ENCODE results near the gene SVOP. TPM values are rescaled to one million over a fixed set of nuclear protein-coding genes. Genes with fewer than 3 reads are reported as not detected.

Gene SVOP
- total and polyA plus RNA-seq, 2 of the 4 experiments (the other 2 are of a cell fraction): not detected

DNA sequence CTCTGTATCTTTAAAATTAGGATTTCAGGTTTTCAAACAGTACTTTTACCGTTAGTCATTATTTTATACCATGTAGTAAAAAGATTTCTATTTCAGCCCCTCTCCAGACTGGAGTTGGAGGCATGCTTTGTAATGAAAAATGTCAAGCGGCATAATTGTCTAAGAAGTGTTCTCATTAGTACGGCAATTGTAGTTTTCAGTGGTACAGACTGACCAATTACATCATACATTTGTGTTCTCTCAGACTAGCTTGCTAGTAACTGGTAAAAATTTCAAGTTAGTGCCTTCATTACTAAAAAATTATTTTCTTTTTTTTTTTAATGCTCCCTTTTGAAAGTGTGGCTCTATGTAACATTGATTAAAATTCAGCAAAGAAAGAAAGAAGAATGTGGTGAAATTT lies 36.0 kb upstream of the SVOP start:
- Histone ChIP-seq H3K9me1 (ENCODE audit: insufficient read depth, low read length) (peaks cover 5% of the 10 kb centered on the region), H3K79me1 (ENCODE audit: low read depth in 1 of 2, low read length in 2 of 2) (peaks cover 11 to 15% of the 10 kb centered on the region in 2 experiments; a peak in 3 of 4 replicates), H3K4me3 (ENCODE audit: insufficient read depth, low read depth, low read length) (no peak overlapping the region), H3K23ac (ENCODE audit: low read depth, low read length) (no peak overlapping the region), H3K18ac (ENCODE audit: low read depth, low read length) (no peak overlapping the region), H2BK15ac (ENCODE audit: low read depth, low read length) (no peak overlapping the region), H3K9ac (ENCODE audit: low read depth, low read length) (no peak overlapping the region), H4K8ac (ENCODE audit: low read depth in 2 of 2, low read length in 2 of 2) (no peak overlapping the region), H2AFZ (replicated peaks; ENCODE audit: low read length, poor library complexity) (no peak overlapping the region), H3K36me3 (ENCODE audit: control insufficient read depth, insufficient read depth, low read length) (peaks cover 5% of the 10 kb centered on the region), H2BK5ac (ENCODE audit: low read depth, low read length, poor library complexity, severe bottlenecking) (no peak overlapping the region), H3K27me3 (ENCODE audit: control insufficient read depth, insufficient read depth, low read length) (no peaks in the 10 kb centered on the region), H2AK5ac (ENCODE audit: low read depth, low read length) (no peak overlapping the region), H4K91ac (ENCODE audit: insufficient read depth, low read depth, low read length) (no peak overlapping the region), H3K14ac (replicated peaks; ENCODE audit: low read depth, low read length) (no peak overlapping the region), H2BK120ac (ENCODE audit: low read depth, low read length) (no peak overlapping the region), H2AK9ac (replicated peaks; ENCODE audit: low read depth, low read length, poor library complexity) (no peak overlapping the region), H3K4me1 (ENCODE audit: control insufficient read depth, insufficient read depth, low read length) (0 out of 2 replicates have a peak, but pooled peaks cover 4% of the 10 kb centered on the region), H3K9me3 (ENCODE audit: control insufficient read depth, insufficient read depth, low read length) (no peaks in the 10 kb centered on the region), H4K20me1 (ENCODE audit: insufficient read depth, low read length) (no peaks in the 10 kb centered on the region), H3K27ac (ENCODE audit: insufficient read depth, low read length) (no peak overlapping the region), H2BK20ac (ENCODE audit: low read depth, low read length) (no peak overlapping the region), H4K5ac (ENCODE audit: low read depth, low read length) (no peak overlapping the region), H3K56ac (ENCODE audit: extremely low read depth, insufficient read depth, low read length) (no peak overlapping the region), H3K4ac (ENCODE audit: low read depth, low read length) (no peak overlapping the region), H3K4me2 (ENCODE audit: low read depth, low read length) (no peak overlapping the region)
- in situ Hi-C loops (cut with MboI; ENCODE audit: low sequenced_read_pairs) (no loop called here), intact Hi-C loops (cut with micrococcal nuclease) (no loop called here), dilution Hi-C loops (cut with HindIII; ENCODE audit: low sequenced_read_pairs, unreplicated experiment) (no loop called here)
- no CpG with 5 or more reads among the region's 3 CpGs for WGBS, 2 experiments (ENCODE audit: extremely low coverage in 2 of 2, insufficient read length in 1 of 2)
- ATAC-seq (ENCODE audit: low read depth) (no peak), DNase-seq (no peak)
- POLR2A ChIA-PET (ENCODE audit: unreplicated experiment): no interaction called here
- TF ChIP-seq BHLHE40 (IDR thresholded peaks at IDR 0.05; ENCODE audit: low read depth, low read length) (no peak), POLR2A (IDR thresholded peaks at IDR 0.05; ENCODE audit: low read depth, low read length) (no peak), NFE2L2 (IDR thresholded peaks at IDR 0.05; ENCODE audit: low read depth, low read length) (no peak), MAFK (IDR thresholded peaks at IDR 0.05; ENCODE audit: low read depth, low read length) (no peak), SMC3 (IDR thresholded peaks at IDR 0.05; ENCODE audit: low read depth, low read length) (no peak), RFX5 (IDR thresholded peaks at IDR 0.05; ENCODE audit: low read depth, low read length) (no peak), CHD1 (IDR thresholded peaks at IDR 0.05; ENCODE audit: low read depth, low read length) (no peak)
- TF ChIP-seq, protein P1, sequence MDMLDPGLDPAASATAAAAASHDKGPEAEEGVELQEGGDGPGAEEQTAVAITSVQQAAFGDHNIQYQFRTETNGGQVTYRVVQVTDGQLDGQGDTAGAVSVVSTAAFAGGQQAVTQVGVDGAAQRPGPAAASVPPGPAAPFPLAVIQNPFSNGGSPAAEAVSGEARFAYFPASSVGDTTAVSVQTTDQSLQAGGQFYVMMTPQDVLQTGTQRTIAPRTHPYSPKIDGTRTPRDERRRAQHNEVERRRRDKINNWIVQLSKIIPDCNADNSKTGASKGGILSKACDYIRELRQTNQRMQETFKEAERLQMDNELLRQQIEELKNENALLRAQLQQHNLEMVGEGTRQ (IDR thresholded peaks at IDR 0.05; ENCODE audit: low read depth, low read length): no peak
- TF ChIP-seq, protein P2, sequence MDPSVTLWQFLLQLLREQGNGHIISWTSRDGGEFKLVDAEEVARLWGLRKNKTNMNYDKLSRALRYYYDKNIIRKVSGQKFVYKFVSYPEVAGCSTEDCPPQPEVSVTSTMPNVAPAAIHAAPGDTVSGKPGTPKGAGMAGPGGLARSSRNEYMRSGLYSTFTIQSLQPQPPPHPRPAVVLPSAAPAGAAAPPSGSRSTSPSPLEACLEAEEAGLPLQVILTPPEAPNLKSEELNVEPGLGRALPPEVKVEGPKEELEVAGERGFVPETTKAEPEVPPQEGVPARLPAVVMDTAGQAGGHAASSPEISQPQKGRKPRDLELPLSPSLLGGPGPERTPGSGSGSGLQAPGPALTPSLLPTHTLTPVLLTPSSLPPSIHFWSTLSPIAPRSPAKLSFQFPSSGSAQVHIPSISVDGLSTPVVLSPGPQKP (IDR thresholded peaks at IDR 0.05; ENCODE audit: borderline replicate concordance, low read depth, low read length): no peak
- TF ChIP-seq, protein P3, sequence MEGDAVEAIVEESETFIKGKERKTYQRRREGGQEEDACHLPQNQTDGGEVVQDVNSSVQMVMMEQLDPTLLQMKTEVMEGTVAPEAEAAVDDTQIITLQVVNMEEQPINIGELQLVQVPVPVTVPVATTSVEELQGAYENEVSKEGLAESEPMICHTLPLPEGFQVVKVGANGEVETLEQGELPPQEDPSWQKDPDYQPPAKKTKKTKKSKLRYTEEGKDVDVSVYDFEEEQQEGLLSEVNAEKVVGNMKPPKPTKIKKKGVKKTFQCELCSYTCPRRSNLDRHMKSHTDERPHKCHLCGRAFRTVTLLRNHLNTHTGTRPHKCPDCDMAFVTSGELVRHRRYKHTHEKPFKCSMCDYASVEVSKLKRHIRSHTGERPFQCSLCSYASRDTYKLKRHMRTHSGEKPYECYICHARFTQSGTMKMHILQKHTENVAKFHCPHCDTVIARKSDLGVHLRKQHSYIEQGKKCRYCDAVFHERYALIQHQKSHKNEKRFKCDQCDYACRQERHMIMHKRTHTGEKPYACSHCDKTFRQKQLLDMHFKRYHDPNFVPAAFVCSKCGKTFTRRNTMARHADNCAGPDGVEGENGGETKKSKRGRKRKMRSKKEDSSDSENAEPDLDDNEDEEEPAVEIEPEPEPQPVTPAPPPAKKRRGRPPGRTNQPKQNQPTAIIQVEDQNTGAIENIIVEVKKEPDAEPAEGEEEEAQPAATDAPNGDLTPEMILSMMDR (conservative IDR thresholded peaks at IDR 0.05; ENCODE audit: low read depth, low read length): no peak
- no TSS peak for BruUV-seq (replicated peaks)
- CTCF ChIA-PET: no interaction called here
